ENCODE measurements around the gene EIF1B. TPM values are rescaled to one million over a fixed set of nuclear protein-coding genes. Genes with fewer than 3 reads are reported as not detected.

The EIF1B gene
- polyA plus RNA-seq, 1 donor (not counting 4 experiments of a cell fraction or from before 2014, with no cell fraction given): 23.5 TPM

GRCh38 chr3:40308725-40309417, 636 bp upstream of the EIF1B start:
- dilution Hi-C loops (cut with MboI; ENCODE audit: extremely low pct_ligation_motif_present, low sequenced_read_pairs): no loop called here
- no peak for TF ChIP-seq EZH2 (IDR thresholded peaks at IDR 0.05; ENCODE audit: low read length)
- TF ChIP-seq, protein P1, sequence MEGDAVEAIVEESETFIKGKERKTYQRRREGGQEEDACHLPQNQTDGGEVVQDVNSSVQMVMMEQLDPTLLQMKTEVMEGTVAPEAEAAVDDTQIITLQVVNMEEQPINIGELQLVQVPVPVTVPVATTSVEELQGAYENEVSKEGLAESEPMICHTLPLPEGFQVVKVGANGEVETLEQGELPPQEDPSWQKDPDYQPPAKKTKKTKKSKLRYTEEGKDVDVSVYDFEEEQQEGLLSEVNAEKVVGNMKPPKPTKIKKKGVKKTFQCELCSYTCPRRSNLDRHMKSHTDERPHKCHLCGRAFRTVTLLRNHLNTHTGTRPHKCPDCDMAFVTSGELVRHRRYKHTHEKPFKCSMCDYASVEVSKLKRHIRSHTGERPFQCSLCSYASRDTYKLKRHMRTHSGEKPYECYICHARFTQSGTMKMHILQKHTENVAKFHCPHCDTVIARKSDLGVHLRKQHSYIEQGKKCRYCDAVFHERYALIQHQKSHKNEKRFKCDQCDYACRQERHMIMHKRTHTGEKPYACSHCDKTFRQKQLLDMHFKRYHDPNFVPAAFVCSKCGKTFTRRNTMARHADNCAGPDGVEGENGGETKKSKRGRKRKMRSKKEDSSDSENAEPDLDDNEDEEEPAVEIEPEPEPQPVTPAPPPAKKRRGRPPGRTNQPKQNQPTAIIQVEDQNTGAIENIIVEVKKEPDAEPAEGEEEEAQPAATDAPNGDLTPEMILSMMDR (optimal IDR thresholded peaks at IDR 0.05 in 1 of 3, IDR thresholded peaks at IDR 0.05 in 1 of 3, conservative IDR thresholded peaks at IDR 0.05 in 1 of 3; ENCODE audit: extremely low read depth in 1 of 3, insufficient read depth in 2 of 3, low read length in 3 of 3): no peak

GRCh38 chr3:40309925-40310695, 603 bp downstream of the EIF1B start:
- TF ChIP-seq EZH2 (IDR thresholded peaks at IDR 0.05; ENCODE audit: low read length): no peak
- TF ChIP-seq, protein P1 (optimal IDR thresholded peaks at IDR 0.05 in 1 of 3, IDR thresholded peaks at IDR 0.05 in 1 of 3, conservative IDR thresholded peaks at IDR 0.05 in 1 of 3; ENCODE audit: extremely low read depth in 1 of 3, insufficient read depth in 2 of 3, low read length in 3 of 3): no peak
- peaks cover 12% of the 10 kb centered on the region for H3K79me2 ChIP-seq (ENCODE audit: control insufficient read depth, insufficient read depth, low read length)
- peaks cover 11% of the 10 kb centered on the region for H3K4me1 ChIP-seq (ENCODE audit: control insufficient read depth, extremely low read depth, insufficient read depth, low read length)
- no peaks in the 10 kb centered on the region for H3K9me3 ChIP-seq (ENCODE audit: control insufficient read depth, low read depth, low read length)
- H3K4me2 ChIP-seq (ENCODE audit: control insufficient read depth, extremely low read depth, insufficient read depth, low read depth, low read length): peak overlapping the region; percentile 79
- peak overlapping the region; percentile 89 for H3K27ac ChIP-seq (ENCODE audit: control insufficient read depth, insufficient read depth, low read length)
- H3K9ac ChIP-seq (ENCODE audit: control insufficient read depth, extremely low read depth, insufficient read depth, low read length): peak overlapping the region; percentile 94
- no peaks in the 10 kb centered on the region for H3K9me1 ChIP-seq (ENCODE audit: control insufficient read depth, extremely low read depth, insufficient read depth, low read length)
- H3K27me3 ChIP-seq (ENCODE audit: control insufficient read depth, extremely low read depth, insufficient read depth, low read length): no peaks in the 10 kb centered on the region
- DNase-seq (ENCODE audit: low read depth, low spot score) (peak; percentile 7), FAIRE-seq (no peak)
- H2AFZ ChIP-seq (ENCODE audit: control insufficient read depth, low read length): peak overlapping the region; percentile 85
- H4K20me1 ChIP-seq (ENCODE audit: control insufficient read depth, extremely low read depth, insufficient read depth, low read length): no peaks in the 10 kb centered on the region
- H3K4me3 ChIP-seq (ENCODE audit: control insufficient read depth in 2 of 3, extremely low read depth in 1 of 3, insufficient read depth in 2 of 3, low read depth in 1 of 3, low read length in 3 of 3): peak overlapping the region; percentile 86 to 96 (median 96)
- dilution Hi-C loops (cut with MboI; ENCODE audit: extremely low pct_ligation_motif_present, low sequenced_read_pairs): no loop called here
- peaks cover 0 to 12% of the 10 kb centered on the region in 2 experiments for H3K36me3 ChIP-seq (ENCODE audit: control insufficient read depth in 2 of 2, extremely low read depth in 1 of 2, insufficient read depth in 2 of 2, low read length in 2 of 2)

More at GRCh38 chr3:40308725-40309417, 636 bp upstream of the EIF1B start:
- peak overlapping the region; percentile 80 for H2AFZ ChIP-seq (ENCODE audit: control insufficient read depth, low read length)
- peak overlapping the region; percentile 86 to 96 (median 96) for H3K4me3 ChIP-seq (ENCODE audit: control insufficient read depth in 2 of 3, extremely low read depth in 1 of 3, insufficient read depth in 2 of 3, low read depth in 1 of 3, low read length in 3 of 3)
- FAIRE-seq (no peak), DNase-seq (ENCODE audit: low read depth, low spot score) (no peak)
- peaks cover 0 to 12% of the 10 kb centered on the region in 2 experiments for H3K36me3 ChIP-seq (ENCODE audit: control insufficient read depth in 2 of 2, extremely low read depth in 1 of 2, insufficient read depth in 2 of 2, low read length in 2 of 2)
- peaks cover 11% of the 10 kb centered on the region for H3K4me1 ChIP-seq (ENCODE audit: control insufficient read depth, extremely low read depth, insufficient read depth, low read length)
- H3K9ac ChIP-seq (ENCODE audit: control insufficient read depth, extremely low read depth, insufficient read depth, low read length): peak overlapping the region; percentile 77
- peaks cover 12% of the 10 kb centered on the region for H3K79me2 ChIP-seq (ENCODE audit: control insufficient read depth, insufficient read depth, low read length)
- no peaks in the 10 kb centered on the region for H3K9me3 ChIP-seq (ENCODE audit: control insufficient read depth, low read depth, low read length)
- peak overlapping the region; percentile 89 for H3K27ac ChIP-seq (ENCODE audit: control insufficient read depth, insufficient read depth, low read length)
- peak overlapping the region; percentile 93 for H3K4me2 ChIP-seq (ENCODE audit: control insufficient read depth, extremely low read depth, insufficient read depth, low read depth, low read length)
- no peaks in the 10 kb centered on the region for H4K20me1 ChIP-seq (ENCODE audit: control insufficient read depth, extremely low read depth, insufficient read depth, low read length)
- no peaks in the 10 kb centered on the region for H3K27me3 ChIP-seq (ENCODE audit: control insufficient read depth, extremely low read depth, insufficient read depth, low read length)
- H3K9me1 ChIP-seq (ENCODE audit: control insufficient read depth, extremely low read depth, insufficient read depth, low read length): no peaks in the 10 kb centered on the region
